Endothelial cell of umbilical vein (primary cell): Measurements from ENCODE around the gene SEZ6L2. TPM values are rescaled to one million over a fixed set of nuclear protein-coding genes. Genes with fewer than 3 reads are reported as not detected.

Source experiments
- BruUV-seq: library from RNA; stranded (reverse); fragments of 400-500 nt; replicated peaks from 2 replicates; lab custom pipeline; 2021; lab: Mats Ljungman, UMichigan
- CTCF ChIA-PET: fragments of 300-600, 350-600 bp; sonication (Branson Sonifier 250); formaldehyde crosslinking; loops from one replicate; lab custom pipeline; 2021; ENCODE audit warnings: antibody characterized with exemption, inconsistent platforms; lab: Charles Lee
- POLR2A ChIA-PET: fragments of 300-600, 350-600 bp; sonication (Branson Sonifier 250); formaldehyde crosslinking; loops from one replicate; lab custom pipeline; 2021; ENCODE audit warnings: antibody characterized with exemption, inconsistent platforms; lab: Charles Lee
- DNase-seq: peaks from one replicate; pipeline ENCODE4 v3.0.0-alpha.2; 2011; ENCODE audit warnings: low read depth, low spot score
- FAIRE-seq: peaks from 2 replicates; lab custom pipeline; 2011; peaks lifted over from hg19 to GRCh38; lab: Jason Lieb, UNC
- H2AFZ ChIP-seq: 2 replicates; pipeline ENCODE4 v1.6.0; 2012; ENCODE audit warnings: low read depth, low read length, control low read depth, inconsistent platforms
- H3K27ac ChIP-seq: 2 replicates; pipeline ENCODE4 v1.5.1; 2011; ENCODE audit warnings: low read depth, mild to moderate bottlenecking, control low read depth, low read length, moderate library complexity; ENCODE audit not compliant: insufficient read depth
- H3K27me3 ChIP-seq, 2 experiments: 2 replicates each; pipeline versions ENCODE4 v1.6.0 to v1.6.1; 2011; ENCODE audit warnings: low read length in 2 of 2, mixed read lengths in 1 of 2; ENCODE audit not compliant: control insufficient read depth in 2 of 2, insufficient read depth in 2 of 2
- H3K36me3 ChIP-seq, 2 experiments: 2 replicates in 1 of 2; 3 replicates in 1 of 2; pipeline ENCODE4 v1.5.1; 2011; ENCODE audit warnings: low read length in 2 of 2, mild to moderate bottlenecking in 1 of 2, moderate library complexity in 1 of 2; ENCODE audit not compliant: control insufficient read depth in 2 of 2, insufficient read depth in 2 of 2; ENCODE audit errors: extremely low read depth in 1 of 2
- H3K4me1 ChIP-seq: 3 replicates; pipeline ENCODE4 v1.5.1; 2011; ENCODE audit warnings: mild to moderate bottlenecking, low read length; ENCODE audit not compliant: control insufficient read depth, insufficient read depth; ENCODE audit errors: extremely low read depth
- H3K4me2 ChIP-seq: 2 replicates; pipeline ENCODE4 v1.6.1; 2011; ENCODE audit warnings: low read length, control low read depth, mixed read lengths; ENCODE audit not compliant: insufficient read depth
- H3K4me3 ChIP-seq, 3 experiments: fragments of 200-600 bp in 1 of 3; sonication (generic), shearing (Covaris generic) in 1 of 3; replicated peaks in 1 of 3; 2 replicates each; pipeline ENCODE4 v1.5.1; 2011 to 2016; ENCODE audit warnings: control low read depth in 3 of 3, low read length in 3 of 3, mild to moderate bottlenecking in 2 of 3, inconsistent platforms in 1 of 3, low read depth in 1 of 3, moderate library complexity in 1 of 3; ENCODE audit not compliant: insufficient read depth in 1 of 3
- H3K79me2 ChIP-seq: 2 replicates; pipeline ENCODE4 v1.6.0; 2012; ENCODE audit warnings: low read length, inconsistent platforms; ENCODE audit not compliant: control insufficient read depth, insufficient read depth
- H3K9ac ChIP-seq: replicated peaks from 2 replicates; pipeline ENCODE3; 2011; ENCODE audit warnings: low read length, control low read depth; ENCODE audit not compliant: insufficient read depth; ENCODE audit errors: extremely low read depth
- H3K9me1 ChIP-seq: replicated peaks from 3 replicates; pipeline ENCODE4 v1.6.0; 2011; ENCODE audit warnings: mild to moderate bottlenecking, low read length; ENCODE audit not compliant: control insufficient read depth, insufficient read depth; ENCODE audit errors: extremely low read depth
- H3K9me3 ChIP-seq: replicated peaks from 2 replicates; pipeline ENCODE4 v1.5.1; 2012; ENCODE audit warnings: low read length, inconsistent platforms; ENCODE audit not compliant: control insufficient read depth, insufficient read depth
- H4K20me1 ChIP-seq: replicated peaks from 2 replicates; pipeline ENCODE3; 2011; ENCODE audit warnings: mild to moderate bottlenecking, low read length; ENCODE audit not compliant: control insufficient read depth, insufficient read depth; ENCODE audit errors: extremely low read depth
- EZH2 ChIP-seq: IDR thresholded peaks from 2 replicates; pipeline ENCODE4 v1.6.1; 2012; ENCODE audit warnings: borderline replicate concordance, low read depth, mild to moderate bottlenecking, moderate library complexity, low read length, inconsistent platforms; ENCODE audit not compliant: severe bottlenecking
- FOS ChIP-seq: IDR thresholded peaks from 2 replicates; pipeline ENCODE4 v1.6.1; 2011; ENCODE audit warnings: mild to moderate bottlenecking, low read length, moderate library complexity, borderline replicate concordance; ENCODE audit not compliant: insufficient read depth
- GATA2 ChIP-seq: IDR thresholded peaks from 2 replicates; pipeline ENCODE4 v1.7.0; 2011; ENCODE audit warnings: low read depth, mild to moderate bottlenecking, moderate library complexity, mixed read lengths, low read length; ENCODE audit not compliant: insufficient read length, insufficient read depth
- JUN ChIP-seq: IDR thresholded peaks from 2 replicates; pipeline ENCODE4 v1.6.1; 2011; ENCODE audit warnings: borderline replicate concordance, low read depth; ENCODE audit not compliant: insufficient read length, insufficient read depth
- MAX ChIP-seq: IDR thresholded peaks from 2 replicates; pipeline ENCODE4 v1.6.1; 2011; ENCODE audit not compliant: insufficient read depth, insufficient read length
- MYC ChIP-seq: IDR thresholded peaks from one replicate; pipeline ENCODE4 v1.6.1; 2011; ENCODE audit warnings: mild to moderate bottlenecking, low read depth, low read length
- POLR2A ChIP-seq: IDR thresholded peaks from 2 replicates; pipeline ENCODE4 v1.6.1; 2012; ENCODE audit warnings: low read depth, mild to moderate bottlenecking, control low read depth, low read length
- POLR2AphosphoS5 ChIP-seq: IDR thresholded peaks from 2 replicates; pipeline ENCODE4 v1.6.1; 2012; ENCODE audit warnings: low read depth, mild to moderate bottlenecking, control low read depth, low read length, moderate library complexity; ENCODE audit not compliant: insufficient read depth
- dilution Hi-C: fragments of 300-500 bp; cut with MboI; formaldehyde crosslinking; loops from one replicate; pipeline ENCODE4 v1.15.0; 2019; ENCODE audit warnings: low sequenced_read_pairs; ENCODE audit not compliant: extremely low pct_ligation_motif_present
- intact Hi-C: fragments of 100-400 bp; cut with micrococcal nuclease; formaldehyde crosslinking; loops from one replicate; pipeline ENCODE4 v1.10.0; 2022
- polyA plus RNA-seq, 4 experiments: library from polyadenylated mRNA; depleted of rRNA in 3 of 4; stranded (reverse) in 3 of 4; unstranded in 1 of 4; fragments of >200 nt; gene quantifications; 2 replicates each; pipeline versions ENCODE4 v1.2.1 to v1.2.3, GENCODE V29; 2011 to 2012; ENCODE audit warnings: missing spikeins in 1 of 4
- total RNA-seq: library from RNA; stranded (reverse); gene quantifications from 2 replicates; pipeline ENCODE4 v1.2.3, GENCODE V29; 2021
- TF ChIP-seq, protein P1 (sequence below), 2 donors: IDR thresholded peaks; 1 replicate in 1 of 2; 2 replicates in 1 of 2; pipeline ENCODE4 v1.5.1; 2011; ENCODE audit warnings: low read length in 2 of 2, mild to moderate bottlenecking in 2 of 2, moderate library complexity in 2 of 2, control low read depth in 1 of 2, inconsistent platforms in 1 of 2, low read depth in 1 of 2; ENCODE audit not compliant: insufficient read depth in 1 of 2; ENCODE audit errors: extremely low read depth in 1 of 2

Gene SEZ6L2
- total and polyA plus RNA-seq, 2 donors (not counting 3 experiments of a cell fraction or from before 2014, with no cell fraction given) = 2.4 to 4.5 TPM

GRCh38 chr16:29907973-29908372, 8.6 kb upstream of the SEZ6L2 start:
- Histone ChIP-seq H4K20me1 (no peaks in the 10 kb centered on the region), H3K9ac (no peak overlapping the region), H2AFZ (no peak overlapping the region), H3K9me3 (no peaks in the 10 kb centered on the region), H3K36me3 (no peaks in the 10 kb centered on the region), H3K4me3 (no peak overlapping the region), H3K79me2 (no peaks in the 10 kb centered on the region), H3K4me2 (no peak overlapping the region), H3K4me1 (no peaks in the 10 kb centered on the region), H3K9me1 (no peaks in the 10 kb centered on the region), H3K27me3 (no peaks in the 10 kb centered on the region), H3K27ac (no peak overlapping the region)
- intact Hi-C loops (loop anchor here (10.0 kb wide), 1 partner anchor 83 kb away; the partner anchor contains the start of gene MVP), dilution Hi-C loops (no loop called here)
- POLR2A ChIA-PET = interaction anchor here (0.6 kb wide), 1 partner anchor 86 kb away, joined by 7 read pairs; no protein-coding TSS in a partner anchor
- no peak for TF ChIP-seq GATA2
- no peak for TF ChIP-seq MYC
- TF ChIP-seq JUN = no peak
- TF ChIP-seq, protein P1, sequence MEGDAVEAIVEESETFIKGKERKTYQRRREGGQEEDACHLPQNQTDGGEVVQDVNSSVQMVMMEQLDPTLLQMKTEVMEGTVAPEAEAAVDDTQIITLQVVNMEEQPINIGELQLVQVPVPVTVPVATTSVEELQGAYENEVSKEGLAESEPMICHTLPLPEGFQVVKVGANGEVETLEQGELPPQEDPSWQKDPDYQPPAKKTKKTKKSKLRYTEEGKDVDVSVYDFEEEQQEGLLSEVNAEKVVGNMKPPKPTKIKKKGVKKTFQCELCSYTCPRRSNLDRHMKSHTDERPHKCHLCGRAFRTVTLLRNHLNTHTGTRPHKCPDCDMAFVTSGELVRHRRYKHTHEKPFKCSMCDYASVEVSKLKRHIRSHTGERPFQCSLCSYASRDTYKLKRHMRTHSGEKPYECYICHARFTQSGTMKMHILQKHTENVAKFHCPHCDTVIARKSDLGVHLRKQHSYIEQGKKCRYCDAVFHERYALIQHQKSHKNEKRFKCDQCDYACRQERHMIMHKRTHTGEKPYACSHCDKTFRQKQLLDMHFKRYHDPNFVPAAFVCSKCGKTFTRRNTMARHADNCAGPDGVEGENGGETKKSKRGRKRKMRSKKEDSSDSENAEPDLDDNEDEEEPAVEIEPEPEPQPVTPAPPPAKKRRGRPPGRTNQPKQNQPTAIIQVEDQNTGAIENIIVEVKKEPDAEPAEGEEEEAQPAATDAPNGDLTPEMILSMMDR (IDR thresholded peaks at IDR 0.05; ENCODE audit: extremely low read depth in 1 of 2, insufficient read depth in 1 of 2, low read depth in 1 of 2, low read length in 2 of 2) = no peak
- no peak for TF ChIP-seq EZH2
- no peak for TF ChIP-seq FOS
- no peak for TF ChIP-seq POLR2AphosphoS5
- no peak for TF ChIP-seq POLR2A
- no peak for TF ChIP-seq MAX
- no TSS peak for BruUV-seq
- FAIRE-seq (no peak), DNase-seq (no peak)
- CTCF ChIA-PET = interaction anchor here (0.7 to 1.4 kb wide), 3 partner anchors 8 to 53 kb away, joined by 3 to 6 read pairs (median 3); partner anchors contain the start of genes ASPHD1 and SEZ6L2
